IPS-18c (cell line): ENCODE results near the gene PRKCE.
"Not testable (repeated sequence)": the region's sequence is repeated elsewhere in the genome, so short reads cannot be mapped to it uniquely, and the experiment has no call there.

Experiments
- H3K4me3 ChIP-seq: 2 replicates; pipeline ENCODE4 v1.7.0; 2013; ENCODE audit warnings: low read depth, mild to moderate bottlenecking, low read length, moderate library complexity; ENCODE audit not compliant: insufficient read depth
- H3K9me3 ChIP-seq: one replicate; pipeline ENCODE4 v1.6.1; 2013; ENCODE audit warnings: mild to moderate bottlenecking, low read length, moderate library complexity; ENCODE audit not compliant: control insufficient read depth, insufficient read depth

Gene PRKCE

GRCh38 chr2:45915523-45915922 is 264.0 kb downstream of the PRKCE start:
- no peak overlapping the region for H3K4me3 ChIP-seq
- no peaks in the 10 kb centered on the region for H3K9me3 ChIP-seq

- not testable (repeated sequence) for H3K9me3 ChIP-seq, H3K4me3 ChIP-seq
These were observed 266.2 kb downstream of the PRKCE start for GRCh38 chr2:45917561-45918176.

GRCh38 chr2:45918463-45919159 is 267.1 kb downstream of the PRKCE start:
- H3K4me3 ChIP-seq = no peak overlapping the region
- no peaks in the 10 kb centered on the region for H3K9me3 ChIP-seq

GRCh38 chr2:45919160-45919650 is 267.7 kb downstream of the PRKCE start:
- H3K4me3 ChIP-seq = no peak overlapping the region
- H3K9me3 ChIP-seq = no peaks in the 10 kb centered on the region

- Histone ChIP-seq H3K4me3 (no peak overlapping the region), H3K9me3 (no peaks in the 10 kb centered on the region)
These were observed 268.2 kb downstream of the PRKCE start for GRCh38 chr2:45919711-45920111.

- H3K9me3 ChIP-seq = no peaks in the 10 kb centered on the region
- no peak overlapping the region for H3K4me3 ChIP-seq
These were observed 270.4 kb downstream of the PRKCE start for GRCh38 chr2:45921921-45922320.

GRCh38 chr2:45922577-45922988 is 271.1 kb downstream of the PRKCE start:
- H3K9me3 ChIP-seq = no peaks in the 10 kb centered on the region

GRCh38 chr2:45923701-45924100 is 272.2 kb downstream of the PRKCE start:
- no peak overlapping the region for H3K4me3 ChIP-seq
- no peaks in the 10 kb centered on the region for H3K9me3 ChIP-seq

More at GRCh38 chr2:45922577-45922988, 271.1 kb downstream of the PRKCE start:
- H3K4me3 ChIP-seq = no peak overlapping the region

- no peak overlapping the region for H3K4me3 ChIP-seq
- no peaks in the 10 kb centered on the region for H3K9me3 ChIP-seq
These were observed 273.6 kb downstream of the PRKCE start for GRCh38 chr2:45925026-45925425.

GRCh38 chr2:45925636-45926366 is 274.3 kb downstream of the PRKCE start:
- no peak overlapping the region for H3K4me3 ChIP-seq
- H3K9me3 ChIP-seq = no peaks in the 10 kb centered on the region

- H3K4me3 ChIP-seq = no peak overlapping the region
- no peaks in the 10 kb centered on the region for H3K9me3 ChIP-seq
These were observed 277.5 kb downstream of the PRKCE start for GRCh38 chr2:45928946-45929345.

- no peaks in the 10 kb centered on the region for H3K9me3 ChIP-seq
- no peak overlapping the region for H3K4me3 ChIP-seq
These were observed 278.4 kb downstream of the PRKCE start for GRCh38 chr2:45929674-45930395.

- Histone ChIP-seq H3K4me3 (no peak overlapping the region), H3K9me3 (no peaks in the 10 kb centered on the region)
These were observed 278.9 kb downstream of the PRKCE start for GRCh38 chr2:45930396-45930792.

- no peak overlapping the region for H3K4me3 ChIP-seq
These were observed 281.0 kb downstream of the PRKCE start for GRCh38 chr2:45932278-45932975.

GRCh38 chr2:45935791-45936622 is 284.5 kb downstream of the PRKCE start:
- no peak overlapping the region for H3K4me3 ChIP-seq
- H3K9me3 ChIP-seq = no peaks in the 10 kb centered on the region

More at GRCh38 chr2:45932278-45932975, 281.0 kb downstream of the PRKCE start:
- H3K9me3 ChIP-seq = no peaks in the 10 kb centered on the region

GRCh38 chr2:45936623-45936979 is 285.1 kb downstream of the PRKCE start:
- Histone ChIP-seq H3K4me3 (no peak overlapping the region), H3K9me3 (no peaks in the 10 kb centered on the region)
